HUES6 (cell line): Measurements from ENCODE around the gene MGA.
"Not testable (repeated sequence)": the region's sequence is repeated elsewhere in the genome, so short reads cannot be mapped to it uniquely, and the experiment has no call there.

Experiments used
- H3K27ac ChIP-seq: 2 replicates; pipeline ENCODE4 v1.7.0; 2013; ENCODE audit warnings: low read depth, mild to moderate bottlenecking, low read length, inconsistent platforms
- H3K27me3 ChIP-seq: 2 replicates; pipeline ENCODE4 v1.6.1; 2013; ENCODE audit warnings: low read length; ENCODE audit not compliant: control insufficient read depth, insufficient read depth
- H3K36me3 ChIP-seq: 2 replicates; pipeline ENCODE4 v1.6.1; 2013; ENCODE audit warnings: low read length; ENCODE audit not compliant: control insufficient read depth, insufficient read depth
- H3K4me1 ChIP-seq: 2 replicates; pipeline ENCODE4 v1.6.1; 2013; ENCODE audit warnings: low read length; ENCODE audit not compliant: control insufficient read depth, insufficient read depth
- H3K4me3 ChIP-seq: 2 replicates; pipeline ENCODE4 v1.5.1; 2013; ENCODE audit warnings: low read depth, low read length
- H3K9ac ChIP-seq: one replicate; pipeline ENCODE4 v1.6.1; 2013; ENCODE audit warnings: mild to moderate bottlenecking, low read length
- H3K9me3 ChIP-seq: 2 replicates; pipeline ENCODE4 v1.6.1; 2013; ENCODE audit warnings: low read depth, low read length; ENCODE audit not compliant: control insufficient read depth, insufficient read depth

Gene MGA

DNA sequence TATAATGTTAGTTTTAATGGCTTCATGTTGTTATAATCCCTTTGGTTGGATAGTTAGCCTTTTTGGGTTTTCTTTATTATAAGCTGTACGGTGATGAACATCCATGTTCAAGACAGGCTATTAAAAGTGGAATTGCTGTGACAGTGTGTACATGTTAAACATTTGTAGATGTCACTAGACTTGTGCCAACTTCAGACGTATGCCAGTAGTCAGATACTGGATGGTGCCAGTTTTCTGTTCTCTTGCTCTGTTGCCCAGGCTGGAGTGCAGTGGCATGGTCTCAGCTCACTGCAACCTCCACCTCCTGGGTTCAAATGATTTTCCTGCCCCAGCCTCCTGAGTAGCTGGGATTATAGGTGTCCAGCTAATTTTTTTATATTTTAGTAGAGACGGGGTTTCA lies 54.1 kb downstream of the MGA start:
- Histone ChIP-seq H3K4me3 (no peak overlapping the region), H3K27ac (no peak overlapping the region), H3K36me3 (peaks cover 40% of the 10 kb centered on the region), H3K27me3 (no peaks in the 10 kb centered on the region), H3K9ac (no peak overlapping the region), H3K9me3 (no peaks in the 10 kb centered on the region), H3K4me1 (no peaks in the 10 kb centered on the region)

DNA sequence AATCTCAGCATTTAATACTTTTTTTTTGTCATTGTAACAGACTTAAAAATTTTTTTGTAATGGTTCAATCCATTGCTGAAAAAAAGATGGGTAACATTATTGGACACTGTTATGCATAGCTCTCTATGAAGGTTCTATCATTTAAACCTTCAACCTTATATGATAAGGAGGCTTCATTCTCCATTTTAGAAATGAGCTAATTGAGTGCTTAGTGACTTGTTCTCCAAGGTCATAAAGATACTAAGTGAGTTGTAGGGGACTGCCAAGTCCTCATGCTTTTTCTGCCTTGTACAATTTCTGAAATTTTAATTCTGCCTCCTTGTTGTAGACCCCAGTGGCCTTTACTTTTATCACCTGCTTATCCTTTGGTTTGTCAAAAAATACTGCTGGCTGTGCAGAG lies 56.7 kb downstream of the MGA start:
- peaks cover 19% of the 10 kb centered on the region for H3K36me3 ChIP-seq
- no peaks in the 10 kb centered on the region for H3K4me1 ChIP-seq
- no peak overlapping the region for H3K9ac ChIP-seq
- H3K9me3 ChIP-seq = no peaks in the 10 kb centered on the region
- H3K27ac ChIP-seq = no peak overlapping the region
- H3K27me3 ChIP-seq = no peaks in the 10 kb centered on the region
- H3K4me3 ChIP-seq = no peak overlapping the region

DNA sequence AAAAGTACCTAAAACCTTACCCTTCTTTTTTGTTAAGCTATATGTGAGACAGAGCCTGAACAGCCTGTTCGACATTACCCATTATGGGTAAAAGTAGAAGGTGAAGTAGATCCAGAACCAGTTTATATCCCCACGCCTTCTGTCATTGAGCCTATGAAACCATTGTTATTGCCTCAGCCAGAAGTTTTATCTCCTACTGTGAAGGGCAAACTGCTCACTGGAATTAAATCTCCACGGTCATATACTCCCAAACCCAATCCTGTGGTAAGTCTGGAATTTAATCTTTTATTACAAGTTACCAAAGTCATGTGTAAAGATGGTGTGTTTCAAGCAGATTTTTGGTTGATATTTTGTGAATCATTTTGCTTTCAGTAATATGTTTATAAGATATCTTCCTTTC lies 66.9 kb downstream of the MGA start:
- H3K4me1 ChIP-seq = no peaks in the 10 kb centered on the region
- peaks cover 16% of the 10 kb centered on the region for H3K36me3 ChIP-seq
- no peaks in the 10 kb centered on the region for H3K27me3 ChIP-seq
- no peaks in the 10 kb centered on the region for H3K9me3 ChIP-seq
- H3K4me3 ChIP-seq = no peak overlapping the region
- H3K9ac ChIP-seq = no peak overlapping the region
- H3K27ac ChIP-seq = no peak overlapping the region

DNA sequence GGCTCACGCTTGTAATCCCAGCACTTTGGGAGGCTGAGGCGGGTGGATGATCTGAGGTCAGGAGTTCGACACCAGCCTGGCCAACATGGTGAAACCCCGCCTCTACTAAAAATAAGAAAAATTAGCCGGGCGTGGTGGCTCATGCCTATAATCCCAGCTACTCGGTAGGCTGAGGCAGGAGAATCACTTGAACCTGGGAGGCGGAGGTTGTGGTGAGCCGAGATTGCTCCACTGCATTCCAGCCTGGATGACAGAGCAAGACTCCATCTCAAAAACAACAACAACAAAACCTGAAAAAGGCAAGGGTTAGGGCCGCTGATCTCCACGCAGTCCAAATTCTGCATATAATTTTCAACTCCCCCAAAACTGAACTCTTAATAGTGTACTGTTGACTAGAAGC lies 67.9 kb downstream of the MGA start:
- not testable (repeated sequence) for H3K27me3 ChIP-seq, H3K4me1 ChIP-seq, H3K9ac ChIP-seq, H3K27ac ChIP-seq, H3K9me3 ChIP-seq, H3K4me3 ChIP-seq
- peaks cover 18% of the 10 kb centered on the region for H3K36me3 ChIP-seq

DNA sequence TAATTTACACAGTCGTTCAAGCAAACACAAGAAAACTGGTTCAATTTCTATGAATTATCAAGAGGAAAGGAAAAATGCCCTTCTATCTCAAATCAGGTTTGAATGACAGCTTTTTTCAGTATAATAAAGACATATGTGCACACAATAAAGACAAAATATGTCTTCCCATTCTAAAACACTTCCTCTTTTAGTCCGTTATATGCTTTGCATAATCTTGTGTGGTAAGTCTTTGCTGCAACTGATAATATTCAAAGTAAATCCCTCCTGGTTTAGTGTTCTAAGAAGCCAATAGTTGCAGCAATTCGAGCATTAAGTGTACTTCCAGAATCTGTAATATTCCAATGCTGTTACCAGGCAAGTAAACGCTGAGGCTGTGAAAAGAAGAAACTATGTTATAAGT lies 70.3 kb downstream of the MGA start:
- H3K27me3 ChIP-seq = no peaks in the 10 kb centered on the region
- H3K4me1 ChIP-seq = no peaks in the 10 kb centered on the region
- H3K36me3 ChIP-seq = peaks cover 38% of the 10 kb centered on the region
- H3K4me3 ChIP-seq = no peak overlapping the region
- H3K9me3 ChIP-seq = no peaks in the 10 kb centered on the region
- no peak overlapping the region for H3K9ac ChIP-seq
- H3K27ac ChIP-seq = no peak overlapping the region

DNA sequence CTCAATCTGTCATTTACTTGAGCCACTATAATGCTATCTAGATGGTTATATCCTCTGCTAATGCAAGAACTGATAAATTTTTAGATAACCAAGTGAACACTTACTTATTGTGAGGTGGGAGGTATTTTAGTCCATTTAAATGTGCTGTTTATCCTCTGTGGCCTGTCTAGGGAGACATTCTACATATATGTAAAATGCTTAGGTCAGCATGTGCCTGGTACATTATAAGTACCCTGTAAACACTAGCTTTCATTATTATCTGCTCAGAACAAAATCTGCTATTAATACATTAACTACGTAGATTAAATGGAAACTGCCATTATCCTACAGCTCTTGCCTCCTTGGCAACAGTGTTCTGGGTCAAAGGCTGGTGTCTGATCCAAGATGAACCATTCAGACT lies 72.3 kb downstream of the MGA start:
- H3K27ac ChIP-seq = no peak overlapping the region
- no peaks in the 10 kb centered on the region for H3K4me1 ChIP-seq
- peaks cover 54% of the 10 kb centered on the region for H3K36me3 ChIP-seq
- no peak overlapping the region for H3K4me3 ChIP-seq
- H3K27me3 ChIP-seq = no peaks in the 10 kb centered on the region
- H3K9me3 ChIP-seq = no peaks in the 10 kb centered on the region
- H3K9ac ChIP-seq = no peak overlapping the region

DNA sequence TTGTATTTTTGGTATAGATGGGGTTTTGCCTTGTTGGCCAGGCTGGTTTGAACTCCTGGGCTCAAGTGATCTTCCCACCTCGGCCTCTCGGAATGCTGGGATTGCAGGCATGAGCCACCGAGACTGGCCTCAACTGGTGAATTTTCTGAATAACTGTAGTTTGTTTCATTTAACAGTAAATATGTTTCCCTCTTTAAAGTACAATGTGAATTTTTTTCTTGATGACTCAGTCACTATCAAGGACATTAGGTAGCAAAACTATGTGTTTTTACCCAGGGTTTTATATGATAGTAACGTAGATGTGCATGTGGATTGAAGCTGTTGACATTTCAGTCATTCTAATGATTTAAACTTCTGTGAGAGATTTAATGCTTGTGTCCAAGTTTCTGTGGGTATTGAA lies 73.9 kb downstream of the MGA start:
- Histone ChIP-seq H3K27ac (no peak overlapping the region), H3K4me1 (no peaks in the 10 kb centered on the region), H3K27me3 (no peaks in the 10 kb centered on the region), H3K9ac (no peak overlapping the region), H3K4me3 (no peak overlapping the region), H3K9me3 (no peaks in the 10 kb centered on the region), H3K36me3 (peaks cover 61% of the 10 kb centered on the region)

DNA sequence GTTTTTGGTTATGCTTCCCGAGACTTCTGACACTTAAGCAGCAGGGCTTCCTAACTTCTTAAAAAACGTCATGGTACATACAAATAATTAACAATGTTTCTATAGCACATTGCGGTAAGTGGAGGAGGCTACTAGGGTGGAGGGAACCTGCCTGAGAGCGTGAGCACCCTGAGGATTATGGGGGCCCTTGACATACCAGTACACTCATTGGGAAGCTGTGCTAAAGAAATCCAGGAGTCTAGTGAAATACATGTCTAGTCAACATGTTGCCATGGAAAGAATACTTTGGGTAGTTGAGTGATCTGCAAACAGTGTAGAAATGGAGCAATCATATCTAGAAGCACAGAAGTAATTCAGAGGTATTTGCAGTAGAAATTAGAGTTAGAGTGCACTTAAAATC lies 74.8 kb downstream of the MGA start:
- Histone ChIP-seq H3K27ac (no peak overlapping the region), H3K27me3 (no peaks in the 10 kb centered on the region), H3K4me3 (no peak overlapping the region), H3K9me3 (no peaks in the 10 kb centered on the region), H3K36me3 (peaks cover 65% of the 10 kb centered on the region), H3K9ac (no peak overlapping the region), H3K4me1 (no peaks in the 10 kb centered on the region)

DNA sequence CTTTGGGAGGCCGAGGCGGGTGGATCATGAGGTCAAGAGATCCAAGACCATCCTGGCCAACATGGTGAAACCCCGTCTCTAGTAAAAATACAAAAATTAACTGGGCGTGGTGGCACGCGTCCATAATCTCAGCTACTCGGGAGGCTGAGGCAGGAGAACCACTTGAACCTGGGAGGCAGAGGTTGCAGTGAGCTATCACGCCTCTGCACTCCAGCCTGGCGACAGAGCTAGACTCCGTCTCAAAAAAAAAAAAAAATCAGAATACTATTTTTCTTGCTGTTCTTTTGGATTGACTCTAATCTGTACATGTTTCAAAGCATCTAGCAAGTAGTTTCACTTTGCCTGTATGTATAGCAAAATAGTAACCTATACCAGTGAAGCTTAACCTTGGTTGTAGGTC lies 75.3 kb downstream of the MGA start:
- H3K27ac ChIP-seq, H3K4me3 ChIP-seq, H3K27me3 ChIP-seq, H3K9ac ChIP-seq, H3K9me3 ChIP-seq, H3K4me1 ChIP-seq: not testable (repeated sequence)
- peaks cover 63% of the 10 kb centered on the region for H3K36me3 ChIP-seq

DNA sequence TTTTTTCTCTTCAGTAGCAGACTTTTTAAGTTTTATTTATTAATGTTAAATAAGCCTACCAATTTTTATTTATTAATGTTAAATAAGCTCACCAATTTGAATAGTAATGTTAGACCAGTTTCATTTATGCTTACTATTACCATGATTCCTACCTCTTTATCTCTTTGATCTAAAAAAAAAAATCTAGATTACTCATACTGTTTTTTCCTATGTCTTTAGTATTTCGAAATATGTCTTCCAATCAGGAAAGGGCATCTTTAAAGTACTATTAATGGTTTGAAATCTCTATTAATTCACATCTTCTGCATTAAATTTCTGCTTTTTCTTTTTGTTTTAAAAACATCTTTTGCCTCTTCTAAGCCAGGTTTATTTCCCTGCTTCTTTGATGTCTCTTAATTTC lies 86.6 kb downstream of the MGA start:
- Histone ChIP-seq H3K4me3 (no peak overlapping the region), H3K27me3 (no peaks in the 10 kb centered on the region), H3K36me3 (peaks cover 46% of the 10 kb centered on the region), H3K27ac (no peak overlapping the region), H3K9ac (no peak overlapping the region), H3K4me1 (no peaks in the 10 kb centered on the region), H3K9me3 (no peaks in the 10 kb centered on the region)

DNA sequence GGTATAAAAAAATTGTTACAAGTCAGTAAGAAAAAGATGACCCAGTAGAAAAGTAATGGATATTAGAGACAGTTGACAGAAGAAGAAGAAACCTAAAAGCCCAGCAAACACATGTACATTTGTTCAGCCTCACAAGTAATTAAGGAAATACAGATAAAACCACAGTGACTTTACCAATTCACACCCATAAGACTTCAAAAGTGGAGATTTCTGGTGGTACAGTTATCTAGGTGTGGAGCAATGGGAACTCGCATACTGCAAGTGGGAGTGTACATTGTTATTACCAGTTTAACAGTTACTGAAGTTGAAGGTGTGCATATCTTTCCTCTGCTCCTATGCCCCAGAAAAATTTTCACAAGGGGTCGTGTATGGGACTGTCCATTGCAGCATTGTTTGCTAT lies 96.0 kb downstream of the MGA start:
- Histone ChIP-seq H3K27ac (no peak overlapping the region), H3K27me3 (no peaks in the 10 kb centered on the region), H3K4me1 (no peaks in the 10 kb centered on the region), H3K4me3 (no peak overlapping the region), H3K9me3 (no peaks in the 10 kb centered on the region), H3K36me3 (peaks cover 56% of the 10 kb centered on the region), H3K9ac (no peak overlapping the region)

DNA sequence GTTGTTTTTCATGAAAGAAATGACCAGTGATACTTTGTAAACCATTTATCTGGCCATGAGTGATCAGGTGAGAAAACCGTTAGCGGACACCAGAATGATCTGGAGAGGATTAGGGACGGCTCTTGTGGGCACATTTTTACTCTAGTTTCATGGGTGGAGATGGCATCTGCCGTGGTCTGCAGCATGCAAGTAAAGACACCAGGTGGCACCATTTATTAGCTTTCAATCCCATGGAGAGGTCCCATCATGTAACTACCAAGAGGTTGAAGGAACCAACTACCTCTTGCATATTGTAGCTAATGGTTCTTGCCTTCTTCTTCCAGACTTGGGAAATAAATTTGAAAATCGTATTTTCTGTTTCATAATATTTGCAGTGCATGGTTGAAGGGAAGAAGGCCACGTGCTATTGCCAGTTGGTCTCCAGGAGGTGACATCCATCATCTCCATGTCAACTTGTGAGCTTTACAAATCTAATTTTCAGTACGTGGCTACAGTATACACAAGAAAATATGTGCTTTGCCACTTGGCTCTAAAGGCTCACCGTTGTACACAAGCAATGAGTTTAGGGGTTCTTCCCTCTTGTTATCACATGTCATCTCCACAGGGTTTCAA lies 112.6 kb downstream of the MGA start:
- Histone ChIP-seq H3K9ac (no peak overlapping the region), H3K27ac (no peak overlapping the region), H3K9me3 (no peaks in the 10 kb centered on the region), H3K36me3 (peaks cover 3% of the 10 kb centered on the region; the same call in 1 of the 2 replicates), H3K27me3 (no peaks in the 10 kb centered on the region), H3K4me1 (peaks cover 26% of the 10 kb centered on the region), H3K4me3 (peak overlapping the region; percentile 59)
